Renal cortical epithelial cell (primary cell): ENCODE data around the gene CCL4. TPM values are rescaled to one million over a fixed set of nuclear protein-coding genes. Genes with fewer than 3 reads are reported as not detected.
"Not testable (repeated sequence)": the region's sequence is repeated elsewhere in the genome, so short reads cannot be mapped to it uniquely, and the experiment has no call there.

Source experiments
- DNase-seq: peaks from one replicate; pipeline ENCODE4 v3.0.0-alpha.2; 2011; ENCODE audit warnings: low read depth
- total RNA-seq: library from RNA; depleted of rRNA; stranded (reverse); fragments of >200 nt; gene quantifications from 2 replicates; pipeline ENCODE4 v1.2.3, GENCODE V29; 2014

The CCL4 gene
- total RNA-seq, 1 donor from 2014 or later = not detected

DNA sequence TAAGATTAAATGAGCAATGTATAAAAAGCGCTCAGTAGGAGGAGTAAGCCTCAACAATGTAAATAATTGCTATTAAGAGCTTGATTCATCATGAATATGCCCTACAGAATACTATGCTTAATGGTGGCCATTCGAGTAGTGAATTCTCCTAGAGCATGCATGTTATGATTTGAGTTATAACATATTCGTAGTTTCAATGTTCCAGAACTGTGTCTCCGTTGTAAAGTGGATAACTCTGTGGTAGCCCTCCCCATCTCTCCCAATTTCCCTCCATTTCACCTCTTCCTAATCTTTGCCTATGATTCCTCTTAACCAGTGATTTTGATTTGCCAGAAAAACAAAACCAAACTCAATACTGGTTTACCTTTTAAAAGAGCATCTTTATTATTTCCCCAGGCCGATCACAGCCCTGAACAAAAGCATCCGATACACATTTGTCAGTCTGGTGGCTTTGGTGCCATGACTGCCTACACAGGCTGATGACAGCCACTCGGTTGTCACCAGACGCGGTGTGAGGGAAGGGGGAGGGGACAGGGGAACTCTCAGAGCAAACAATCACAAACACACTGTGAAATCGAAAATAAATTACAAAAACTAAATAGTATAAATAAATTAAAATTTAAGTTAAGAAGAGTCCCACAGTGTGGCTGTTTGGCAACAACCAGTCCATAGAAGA, 15.6 kb upstream of the CCL4 start:
- DNase-seq = not testable (repeated sequence)

DNA sequence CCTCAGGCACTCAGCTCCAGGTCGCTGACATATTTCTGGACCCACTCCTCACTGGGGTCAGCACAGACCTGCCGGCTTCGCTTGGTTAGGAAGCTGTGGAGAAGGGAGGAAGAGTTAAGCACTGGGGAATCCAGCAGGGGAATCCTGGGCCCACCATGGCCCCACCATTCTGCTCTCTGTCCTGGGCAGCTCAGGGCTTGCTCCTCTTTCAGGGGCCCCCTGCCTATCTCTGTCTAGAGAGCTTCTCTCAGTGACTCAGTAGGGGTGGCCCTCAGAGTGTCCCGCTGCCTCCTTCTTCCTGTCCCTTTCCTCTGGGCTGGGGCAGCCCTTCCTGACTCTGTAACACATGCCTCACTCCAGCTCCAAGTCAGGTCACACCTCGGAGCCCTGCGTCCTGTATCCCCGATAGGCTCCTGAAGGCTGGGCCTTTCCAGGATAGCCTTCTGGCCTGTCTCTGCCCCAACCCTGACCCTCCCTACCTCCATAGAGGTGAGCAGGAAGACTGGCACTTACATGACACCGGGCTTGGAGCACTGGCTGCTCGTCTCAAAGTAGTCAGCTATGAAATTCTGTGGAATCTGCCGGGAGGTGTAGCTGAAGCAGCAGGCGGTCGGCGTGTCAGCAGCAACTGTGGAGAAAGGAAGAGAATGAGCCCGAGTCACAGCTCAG, 14.8 kb upstream of the CCL4 start:
- no peak for DNase-seq

DNA sequence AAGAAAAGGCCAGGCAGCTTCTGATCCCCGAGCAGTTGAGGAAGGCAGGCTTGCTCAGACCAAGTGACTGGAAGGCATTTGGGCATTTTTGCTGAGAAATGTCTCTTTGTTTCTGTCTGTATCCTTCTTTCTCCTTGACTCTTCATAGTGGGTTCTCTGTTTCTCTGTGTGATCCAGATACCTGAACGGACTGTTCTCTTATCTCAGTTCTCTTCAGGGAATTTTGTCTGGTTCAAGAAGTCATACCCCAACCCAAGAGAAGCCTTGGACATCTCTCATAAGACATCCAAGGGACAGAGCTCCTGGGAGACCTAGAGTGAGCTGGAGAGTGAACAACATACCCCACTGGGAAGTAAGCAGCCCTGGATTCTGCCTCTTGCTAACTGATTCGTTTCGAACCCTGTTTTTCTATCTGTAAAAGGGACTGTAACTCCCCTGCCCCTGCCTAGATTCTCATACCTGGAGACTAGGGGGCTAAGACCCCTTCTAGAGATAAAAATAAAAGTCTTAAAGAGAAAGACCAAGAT, 14.2 kb upstream of the CCL4 start:
- DNase-seq = no peak

DNA sequence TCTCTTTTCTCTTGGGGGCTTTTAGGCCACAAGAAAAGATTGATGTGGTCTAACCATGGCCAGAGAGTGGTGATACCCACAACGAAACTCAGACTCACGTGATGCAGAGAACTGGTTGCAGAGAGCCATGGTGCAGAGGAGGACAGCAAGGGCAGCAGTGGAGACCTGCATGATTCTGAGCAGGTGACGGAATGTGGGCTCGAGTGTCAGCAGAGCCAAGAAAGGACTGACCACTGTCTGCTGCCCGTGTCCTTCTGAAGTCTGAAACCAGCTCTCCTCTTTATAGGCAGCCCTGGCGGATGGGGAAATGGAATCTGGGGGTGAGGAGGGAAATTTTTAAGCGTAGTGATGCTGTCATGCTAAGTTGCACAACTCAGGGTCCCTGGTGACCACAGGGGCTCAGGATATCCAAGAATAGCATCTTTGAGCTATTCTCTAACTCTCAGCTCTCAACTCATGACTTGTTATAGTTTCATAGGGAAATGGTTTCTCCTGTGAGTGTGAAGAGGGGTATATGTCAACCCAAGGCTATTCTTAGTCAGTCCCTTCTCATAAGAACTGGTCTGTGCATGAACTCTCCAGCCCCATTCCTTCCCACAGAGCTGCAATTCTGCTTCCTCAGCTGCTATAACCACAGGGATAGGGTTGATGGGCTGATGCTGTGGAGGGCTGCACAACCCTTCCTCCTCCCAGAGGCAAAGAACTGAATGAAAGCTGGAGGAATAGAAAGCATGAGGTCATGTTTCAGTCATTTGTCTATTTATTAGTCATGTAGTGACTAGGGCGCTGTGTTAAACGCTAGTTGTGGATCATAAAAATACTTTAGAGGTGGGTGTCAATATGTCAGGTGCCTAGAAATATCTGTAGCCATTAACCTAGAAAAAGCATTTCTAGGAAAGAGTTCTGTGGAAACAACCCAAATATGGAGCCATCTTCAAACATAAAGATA, 13.5 kb upstream of the CCL4 start, which contains the start of gene CCL3:
TSS of gene CCL3 (minus strand) at position 256 of the 949 bp plus-strand sequence. CDS start at position 171, 85 bp downstream.
- DNase-seq = no peak

DNA sequence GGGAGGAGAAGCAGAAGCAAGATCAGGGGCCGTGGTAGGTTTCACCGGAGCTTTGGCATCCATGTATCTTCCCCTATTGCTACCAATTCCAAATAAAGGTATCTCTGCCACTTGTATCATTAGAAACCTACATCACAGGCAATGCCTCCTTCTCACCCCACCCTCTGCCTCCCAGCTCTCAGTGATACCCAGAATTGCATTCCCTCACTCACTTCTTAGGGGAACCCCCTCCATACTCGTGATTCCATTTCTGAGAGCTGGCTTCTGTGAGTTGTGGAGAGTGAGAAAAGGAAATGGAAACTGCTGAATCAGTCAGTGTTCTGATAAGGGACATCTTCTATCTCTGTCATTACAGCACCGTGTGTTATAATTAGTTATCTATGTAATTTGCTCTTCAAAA, 11.4 kb upstream of the CCL4 start:
- no peak for DNase-seq

DNA sequence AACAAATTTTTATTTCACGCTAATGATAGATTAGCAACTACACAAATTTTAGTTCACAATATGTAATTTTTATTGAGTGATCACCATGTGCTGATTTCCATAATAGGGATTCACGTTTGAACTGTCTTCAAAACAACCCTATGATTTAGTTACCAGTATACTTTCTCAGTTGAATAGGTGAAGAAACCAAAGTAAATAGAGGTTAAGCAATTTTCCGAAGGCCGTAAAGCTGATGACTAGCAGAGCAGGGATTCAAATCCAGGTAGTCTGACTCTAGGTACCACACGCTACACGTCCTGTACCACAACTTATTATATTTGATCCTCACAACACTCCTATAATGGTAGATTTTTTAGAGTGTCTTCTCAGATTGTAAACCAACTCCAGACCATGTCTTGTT, 10.9 kb upstream of the CCL4 start:
- not testable (repeated sequence) for DNase-seq

DNA sequence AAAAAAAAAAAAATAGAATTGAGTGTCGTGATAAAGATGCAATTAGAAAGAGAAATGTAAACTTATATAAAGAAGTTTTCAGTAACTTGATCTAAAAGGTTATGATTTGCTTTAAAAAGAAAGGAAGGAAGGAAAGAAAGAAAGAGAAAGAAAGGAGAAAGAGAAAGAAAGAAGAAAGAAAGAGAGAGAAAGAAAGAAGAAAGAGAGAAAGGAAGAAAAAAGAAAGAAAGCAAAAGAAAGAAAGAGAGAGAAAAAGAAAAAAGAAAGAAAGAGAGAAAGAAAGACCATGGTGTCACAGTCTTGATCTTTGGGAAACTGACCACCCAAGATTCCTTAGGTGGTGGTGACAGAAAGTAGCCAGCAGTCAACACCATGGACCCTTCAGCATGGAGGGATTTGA, 9.4 kb upstream of the CCL4 start:
- no peak for DNase-seq

DNA sequence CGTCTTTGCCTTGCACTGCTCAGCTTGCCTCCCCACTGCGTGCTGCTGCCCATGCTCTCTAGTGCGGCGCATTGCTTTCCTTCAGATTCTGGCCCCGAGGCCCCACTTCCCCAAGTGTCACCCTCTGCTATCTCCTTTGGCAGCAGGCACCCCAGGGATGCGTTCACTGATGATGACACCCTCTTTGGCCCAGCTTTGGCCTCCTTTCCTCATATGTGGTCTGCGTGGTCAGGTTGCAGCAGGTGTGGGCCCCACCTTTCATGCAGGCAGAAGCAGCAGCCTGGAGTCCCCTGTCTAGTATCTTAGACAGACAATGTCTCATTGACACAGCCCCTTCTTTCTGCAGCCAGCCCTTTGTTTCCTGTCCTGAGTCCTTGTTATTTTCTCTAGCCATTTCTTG, 8.9 kb upstream of the CCL4 start:
- no peak for DNase-seq

DNA sequence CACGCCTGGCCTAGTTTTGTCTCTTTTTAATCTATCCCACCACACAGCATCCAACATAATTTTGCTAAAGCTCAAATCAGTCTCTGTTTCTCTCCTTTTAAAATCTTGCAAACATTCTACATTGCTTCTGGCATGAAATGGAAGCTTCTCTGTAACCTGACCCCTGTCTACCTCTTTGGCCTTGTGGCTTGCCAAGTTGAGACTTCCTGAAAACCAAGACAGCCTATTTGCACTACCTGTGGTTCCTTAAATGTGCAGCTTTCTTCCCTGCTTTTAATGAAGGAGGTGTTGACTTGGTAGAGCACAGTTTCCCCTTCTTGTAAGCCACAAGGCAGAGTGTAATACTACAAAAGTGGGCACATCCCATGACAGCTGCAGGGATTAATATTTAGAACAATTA, 7.6 kb upstream of the CCL4 start:
- no peak for DNase-seq

DNA sequence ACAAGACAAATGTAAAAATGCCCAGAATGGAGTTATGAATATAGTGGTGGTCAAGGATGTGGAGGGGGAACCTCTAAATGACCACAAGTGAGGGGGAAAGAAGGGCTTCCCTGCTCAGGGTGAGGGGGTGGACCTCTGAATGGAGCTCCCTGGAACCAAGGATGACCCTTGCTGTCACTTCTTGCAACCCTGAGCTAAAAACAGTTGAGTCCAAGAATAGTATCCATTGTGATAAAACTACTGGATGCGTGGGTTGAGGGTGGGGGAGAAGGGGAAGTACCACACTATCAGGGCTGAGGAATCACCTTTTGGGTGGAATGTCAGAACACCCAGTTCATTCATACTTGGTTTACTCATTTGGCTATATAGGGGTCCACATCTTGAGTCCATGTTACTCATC, 4.6 kb upstream of the CCL4 start:
- DNase-seq = not testable (repeated sequence)

DNA sequence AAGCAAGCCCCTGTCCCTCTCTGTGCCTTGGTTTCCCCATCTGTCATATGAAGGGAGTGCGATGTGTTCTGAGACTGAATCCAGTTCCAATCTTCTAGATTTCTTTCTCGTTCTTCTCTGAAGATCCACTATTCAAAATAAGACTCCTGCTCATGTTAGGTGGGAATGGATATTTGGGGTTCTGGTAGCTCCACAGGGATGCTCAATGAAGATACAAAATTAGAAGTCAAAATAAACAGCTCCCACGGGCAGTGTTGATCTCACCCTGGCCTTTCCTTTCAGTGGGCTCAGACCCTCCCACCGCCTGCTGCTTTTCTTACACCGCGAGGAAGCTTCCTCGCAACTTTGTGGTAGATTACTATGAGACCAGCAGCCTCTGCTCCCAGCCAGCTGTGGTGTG, 619 bp downstream of the CCL4 start:
- not testable (repeated sequence) for DNase-seq

DNA sequence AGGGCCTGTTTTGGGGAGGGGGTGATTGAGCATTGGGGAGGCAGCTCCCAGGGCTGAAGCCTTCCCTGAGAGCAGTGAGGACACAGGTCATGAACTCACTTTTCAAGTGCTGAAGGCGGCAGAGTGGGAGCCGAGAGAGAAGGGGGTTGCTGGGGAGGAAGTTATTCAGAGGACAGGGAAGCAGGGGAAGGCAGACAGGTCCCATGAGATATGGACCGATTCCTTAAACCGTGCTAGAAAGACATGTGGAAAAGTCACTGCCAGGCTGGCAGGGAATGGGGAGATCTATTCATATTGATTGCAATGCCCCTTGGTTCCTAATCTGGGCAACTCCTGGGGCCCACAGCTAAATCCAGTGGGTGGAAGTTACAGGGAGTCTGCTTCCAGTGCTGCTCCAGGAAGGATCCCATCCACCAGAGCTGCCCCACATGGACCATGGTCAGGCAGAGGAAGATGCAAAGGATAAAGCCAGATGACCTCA, 1.1 kb downstream of the CCL4 start:
- no peak for DNase-seq

DNA sequence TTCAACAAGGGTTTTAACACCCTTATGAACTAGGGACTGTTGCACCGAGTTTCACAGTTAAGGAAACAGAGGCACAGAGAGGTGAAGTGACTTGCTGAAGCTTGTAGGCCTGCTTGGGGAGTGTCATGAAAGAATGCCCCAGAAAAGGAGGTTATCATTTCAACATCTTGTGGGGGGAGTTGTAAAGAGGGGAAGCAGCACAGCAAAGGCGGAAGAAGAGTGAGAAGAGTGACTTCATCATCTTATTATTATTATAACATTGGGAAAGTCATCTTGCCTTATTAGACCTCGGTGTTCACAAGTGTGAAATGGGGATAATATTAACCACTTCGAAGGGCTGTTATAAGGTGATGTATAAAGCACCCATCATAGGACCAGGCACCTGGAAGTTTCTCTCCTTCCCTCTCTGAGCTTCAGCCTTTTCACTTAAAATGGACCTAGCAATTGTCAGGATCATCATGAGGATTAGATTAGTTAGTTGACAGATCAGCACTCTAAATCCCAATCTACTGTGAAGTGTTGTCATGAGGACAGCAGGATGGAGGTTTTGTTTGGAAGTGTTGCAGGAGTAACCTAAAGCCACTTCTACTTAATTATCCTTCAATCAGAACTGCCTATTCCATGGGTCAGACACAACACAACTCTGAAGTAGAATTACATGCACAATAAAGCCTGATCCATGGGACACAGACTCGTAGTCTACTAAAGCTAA, 2.3 kb downstream of the CCL4 start:
- no peak for DNase-seq

DNA sequence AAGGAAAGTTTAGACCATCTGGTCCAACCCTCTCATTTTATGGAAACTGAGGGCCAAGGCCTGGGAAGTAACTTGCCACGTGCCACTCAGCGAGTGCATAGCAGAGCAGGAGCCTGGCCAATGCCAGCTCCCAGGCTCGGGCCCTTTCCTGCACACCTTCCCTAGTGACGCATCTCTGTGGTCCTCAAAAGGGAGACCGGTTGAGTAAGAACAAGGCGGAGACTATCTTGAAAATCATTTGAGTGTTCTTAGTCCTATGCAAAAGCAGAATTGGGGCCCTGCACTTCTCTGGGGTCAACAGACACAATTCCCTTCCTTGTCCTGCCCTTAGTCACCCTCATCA, 2.8 kb downstream of the CCL4 start:
- DNase-seq = no peak

DNA sequence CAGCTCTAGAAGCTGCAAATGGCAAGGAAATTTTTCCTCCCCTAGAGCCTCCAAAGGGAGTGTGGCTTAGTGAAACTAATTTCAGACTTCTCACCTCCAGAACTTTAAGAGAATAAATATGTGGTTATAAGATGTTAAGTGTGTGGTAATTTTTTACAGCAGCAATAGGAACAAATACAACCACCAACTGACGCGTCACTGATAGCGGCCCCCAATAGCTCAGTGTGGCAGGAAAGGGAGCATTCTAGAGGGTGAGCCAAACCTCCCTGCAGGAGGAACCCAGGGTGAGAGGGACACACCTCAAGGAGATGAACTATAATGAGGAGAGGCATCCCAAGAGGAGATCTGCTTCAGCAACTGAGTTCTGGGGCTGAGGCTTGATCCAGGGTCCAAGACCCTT, 4.0 kb downstream of the CCL4 start:
- DNase-seq = no peak

DNA sequence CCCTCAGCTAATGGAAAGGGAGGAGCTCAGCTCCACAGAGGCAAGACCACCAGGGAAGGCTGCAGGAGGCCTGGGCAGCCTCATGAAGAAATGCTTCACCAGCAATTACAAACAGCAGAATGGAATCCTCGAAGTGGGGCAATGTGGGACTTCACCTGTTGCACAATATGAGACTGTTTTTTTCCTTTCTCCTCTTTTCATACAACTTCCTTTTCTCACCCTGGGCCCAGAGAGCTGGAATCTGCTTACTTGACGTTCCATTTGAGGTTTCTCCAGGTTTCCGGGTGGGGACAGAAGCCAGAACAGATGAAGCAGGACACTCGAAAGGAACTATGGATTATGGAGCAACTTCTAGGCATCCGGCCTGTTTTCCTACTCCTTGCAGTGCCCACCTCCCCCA, 4.6 kb downstream of the CCL4 start:
- DNase-seq = not testable (repeated sequence)

DNA sequence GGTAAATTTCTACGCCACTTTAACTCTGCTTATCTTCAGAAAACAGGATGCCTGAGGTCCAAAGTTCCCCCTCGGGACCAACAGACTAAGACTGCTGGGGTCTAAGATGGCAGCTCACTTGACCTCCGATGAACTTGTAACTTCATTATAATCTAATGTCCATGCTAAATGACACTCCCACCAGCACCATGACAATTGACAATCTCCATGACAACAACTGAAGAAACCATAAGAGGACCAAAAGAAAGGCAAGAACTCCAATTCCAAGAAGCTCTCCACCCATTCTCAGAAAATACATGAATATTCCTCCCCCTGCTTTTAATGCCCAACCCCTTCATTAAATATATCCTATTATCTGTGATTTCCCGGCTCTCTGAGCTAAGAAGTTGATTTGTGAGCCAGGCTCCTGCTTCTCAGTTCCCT, 7.5 kb downstream of the CCL4 start:
- DNase-seq = no peak

DNA sequence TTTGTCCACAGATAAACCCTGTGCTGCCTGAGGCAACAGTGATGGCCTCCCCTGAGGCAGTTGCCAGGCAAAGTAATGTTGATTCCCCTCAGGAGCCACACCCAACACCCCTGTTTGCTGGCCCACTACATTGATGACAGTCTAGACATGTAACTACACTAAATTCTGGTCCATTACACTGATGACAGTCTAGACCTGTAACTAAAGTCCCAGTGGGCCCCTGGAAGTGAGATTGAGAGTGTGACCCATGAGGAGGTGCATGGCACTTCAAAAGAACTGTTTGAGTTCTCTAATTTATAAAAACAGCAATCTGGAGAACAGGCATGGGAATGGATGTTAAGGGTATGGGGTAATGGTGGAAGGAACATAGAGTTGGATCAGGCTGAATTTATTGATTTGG, 8.9 kb downstream of the CCL4 start:
- no peak for DNase-seq

DNA sequence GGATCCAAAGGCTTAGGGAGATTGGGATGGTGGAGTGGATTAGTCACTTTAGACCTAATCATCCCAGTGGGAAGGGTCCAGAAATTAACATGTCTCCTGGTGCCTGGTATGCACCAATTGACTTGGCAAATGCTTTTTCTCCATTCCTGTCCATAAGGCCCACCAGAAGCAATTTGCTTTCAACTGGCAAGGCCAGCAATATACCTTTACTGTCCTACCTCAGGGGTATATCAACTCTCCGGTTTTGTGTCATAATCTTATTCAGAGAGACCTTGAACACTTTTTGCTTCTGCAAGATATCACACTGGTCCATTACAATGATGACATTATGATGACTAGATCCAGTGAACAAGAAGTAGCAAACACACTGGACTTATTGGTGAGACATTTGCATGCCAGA, 9.5 kb downstream of the CCL4 start:
- DNase-seq = not testable (repeated sequence)

DNA sequence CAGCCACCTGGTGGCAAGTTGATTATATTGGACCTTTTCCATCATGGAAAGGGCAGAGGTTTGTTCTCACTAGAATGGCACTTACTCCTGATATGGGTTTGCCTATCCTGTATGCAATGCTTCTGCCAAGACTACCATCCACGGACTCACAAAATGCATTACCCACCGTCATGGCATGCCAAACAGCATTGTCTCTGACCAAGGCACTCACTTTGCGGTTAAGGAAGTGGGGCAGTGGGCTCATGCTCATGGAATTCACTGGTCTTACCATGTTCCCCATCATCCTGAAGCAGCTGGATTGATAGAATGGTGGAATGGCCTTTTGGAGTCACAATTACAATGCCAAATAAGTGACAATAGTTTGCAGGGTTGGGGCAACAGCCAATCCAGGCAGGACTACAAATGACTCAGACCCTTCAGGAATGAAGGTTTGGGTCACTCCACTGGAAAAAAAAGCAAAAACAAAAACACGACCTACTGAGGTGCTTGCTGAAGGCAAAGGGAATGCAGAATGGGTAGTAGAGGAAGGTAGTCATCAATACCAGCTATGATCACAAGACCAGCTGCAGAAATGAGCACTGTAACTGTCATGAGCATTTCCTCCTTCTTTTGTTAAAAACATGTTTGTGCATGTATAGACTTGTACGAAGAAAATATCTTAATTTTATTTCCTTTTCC, 11.5 kb downstream of the CCL4 start:
- not testable (repeated sequence) for DNase-seq

DNA sequence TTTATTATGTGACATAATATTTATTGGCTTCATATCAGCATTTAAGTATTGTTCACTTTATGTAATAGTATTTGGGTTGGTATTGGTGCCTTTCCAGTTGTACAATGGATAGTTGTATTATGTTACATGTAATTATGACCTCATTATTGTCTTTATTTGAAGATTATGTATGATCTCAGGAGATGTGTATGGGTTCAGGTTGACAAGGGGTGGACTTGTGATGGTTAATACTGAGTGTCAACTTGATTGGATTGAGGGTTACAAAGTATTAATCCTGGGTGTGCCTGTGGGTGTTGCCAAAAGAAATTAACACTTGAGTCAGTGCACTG, 12.0 kb downstream of the CCL4 start:
- DNase-seq = not testable (repeated sequence)
